A549 (cell line): ENCODE data around the gene PTGFRN. TPM values are rescaled to one million over a fixed set of nuclear protein-coding genes. Genes with fewer than 3 reads are reported as not detected.

Source experiments
- ATAC-seq, 2 experiments: fragments of 200-7000 bp in 1 of 2; fragments of >200 bp in 1 of 2; cut with Nextera tagmentation in 1 of 2; cut with Tn5 transposase in 1 of 2; 3 replicates each; pipeline versions ENCODE4 v1.8.0 to v1.9.1; 2018 to 2020; ENCODE audit warnings: mild to moderate bottlenecking in 1 of 2, moderate library complexity in 1 of 2
- CTCF ChIA-PET: fragments of 300-600 bp; sonication (Branson Sonifier 250); formaldehyde crosslinking; extraction: SDS; loops from one replicate; lab custom pipeline; 2021; ENCODE audit warnings: antibody characterized with exemption, inconsistent platforms; lab: Yijun Ruan, JAX
- POLR2A ChIA-PET: fragments of 350-600 bp; formaldehyde crosslinking; extraction: SDS; loops from one replicate; lab custom pipeline; 2021; ENCODE audit warnings: antibody characterized with exemption, inconsistent platforms; lab: Yijun Ruan, JAX
- DNase-seq, 2 experiments: peaks; one replicate each; pipeline versions ENCODE4 v3.0.0 to v3.0.0-alpha.2; 2011 to 2016; ENCODE audit warnings: low read depth in 1 of 2, low spot score in 1 of 2
- FAIRE-seq: peaks from 2 replicates; lab custom pipeline; 2011; peaks lifted over from hg19 to GRCh38; lab: Jason Lieb, UNC
- H3K27ac ChIP-seq, 2 experiments: fragments of >200 bp; sonication (Bioruptor Twin); formaldehyde crosslinking; 3 replicates each; pipeline ENCODE4 v1.5.1; 2016 to 2017
- H3K4me1 ChIP-seq: fragments of >200 bp; sonication (Bioruptor Twin); formaldehyde crosslinking; 3 replicates; pipeline ENCODE4 v1.6.1; 2016
- H3K4me2 ChIP-seq: fragments of >200 bp; sonication (Bioruptor Twin); formaldehyde crosslinking; 3 replicates; pipeline ENCODE4 v1.6.1; 2016
- H3K4me3 ChIP-seq: fragments of >200 bp; sonication (Bioruptor Twin); formaldehyde crosslinking; 3 replicates; pipeline ENCODE4 v1.5.1; 2016
- H3K9me3 ChIP-seq: fragments of >200 bp; sonication (Bioruptor Twin); formaldehyde crosslinking; 3 replicates; pipeline ENCODE4 v1.6.1; 2016
- CBX2 ChIP-seq: fragments of 200-600 bp; sonication (generic); IDR thresholded peaks from 2 replicates; pipeline ENCODE4 v1.6.1; 2016; ENCODE audit warnings: low read depth, mild to moderate bottlenecking, borderline replicate concordance
- CEBPB ChIP-seq, 2 experiments: fragments of >200 bp in 1 of 2; sonication (Bioruptor Twin) in 1 of 2; formaldehyde crosslinking in 1 of 2; IDR thresholded peaks; 2 replicates each; pipeline ENCODE4 v1.6.1; 2012 to 2016
- CHD4 ChIP-seq: fragments of 200-600 bp; sonication (generic); IDR thresholded peaks from 2 replicates; pipeline ENCODE4 v1.6.1; 2016; ENCODE audit warnings: antibody characterized with exemption, mild to moderate bottlenecking, borderline replicate concordance
- E2F6 ChIP-seq: IDR thresholded peaks from 2 replicates; pipeline ENCODE4 v1.6.1; 2012; ENCODE audit warnings: low read depth, borderline replicate concordance
- EHMT2 ChIP-seq: fragments of 200-600 bp; sonication (generic); IDR thresholded peaks from 2 replicates; pipeline ENCODE4 v1.6.1; 2016; ENCODE audit warnings: antibody characterized with exemption, low read depth, mild to moderate bottlenecking, moderate library complexity
- FOSB ChIP-seq: fragments of 250-450 bp; sonication (Bioruptor Pico); IDR thresholded peaks from 2 replicates; pipeline ENCODE4 v1.5.0; 2020; ENCODE audit warnings: mild to moderate bottlenecking, moderate library complexity
- FOSL2 ChIP-seq, 2 experiments: fragments of 450-650 bp in 1 of 2; fragments of >200 bp in 1 of 2; sonication (Bioruptor Twin) in 1 of 2; formaldehyde crosslinking; IDR thresholded peaks; 2 replicates each; pipeline versions ENCODE4 v1.5.0 to v1.6.1; 2016 to 2020; ENCODE audit warnings: mild to moderate bottlenecking in 1 of 2, moderate library complexity in 1 of 2
- HES2 ChIP-seq: fragments of >200 bp; sonication (Bioruptor Twin); formaldehyde crosslinking; IDR thresholded peaks from 2 replicates; pipeline ENCODE4 v1.6.1; 2016
- HOXB13 ChIP-seq: fragments of 250-450 bp; sonication (Bioruptor Pico); IDR thresholded peaks from 2 replicates; pipeline ENCODE4 v1.5.0; 2020; ENCODE audit warnings: low read depth, mild to moderate bottlenecking, moderate library complexity
- HOXB5 ChIP-seq: fragments of 250-450 bp; sonication (Bioruptor Pico); IDR thresholded peaks from 2 replicates; pipeline ENCODE4 v1.5.0; 2020; ENCODE audit warnings: mild to moderate bottlenecking, moderate library complexity
- JUN ChIP-seq, 2 experiments: fragments of >200 bp; sonication (Bioruptor Twin); formaldehyde crosslinking; IDR thresholded peaks; 2 replicates in 1 of 2; 3 replicates in 1 of 2; pipeline ENCODE4 v1.6.1; 2016 to 2017
- JUNB ChIP-seq: fragments of >200 bp; sonication (Bioruptor Twin); formaldehyde crosslinking; IDR thresholded peaks from 2 replicates; pipeline ENCODE4 v1.6.1; 2016
- KDM1A ChIP-seq: fragments of 200-600 bp; sonication (generic); IDR thresholded peaks from 2 replicates; pipeline ENCODE4 v1.6.1; 2016; ENCODE audit warnings: low read depth, mild to moderate bottlenecking
- KDM5A ChIP-seq: fragments of 200-600 bp; sonication (generic); IDR thresholded peaks from 2 replicates; pipeline ENCODE4 v1.6.1; 2016; ENCODE audit warnings: antibody characterized with exemption, mild to moderate bottlenecking
- MAFK ChIP-seq: fragments of 450-650 bp; IDR thresholded peaks from 2 replicates; pipeline ENCODE4 v1.6.1; 2014; ENCODE audit not compliant: partially characterized antibody
- RFX5 ChIP-seq: fragments of 450-650 bp; IDR thresholded peaks from 2 replicates; pipeline ENCODE4 v1.7.1; 2014; ENCODE audit warnings: antibody characterized with exemption, mild to moderate bottlenecking, moderate library complexity
- RNF2 ChIP-seq: fragments of 200-600 bp; sonication (generic); IDR thresholded peaks from 2 replicates; pipeline ENCODE4 v1.6.1; 2016; ENCODE audit warnings: low read depth, mild to moderate bottlenecking, antibody characterized with exemption, moderate library complexity, borderline replicate concordance
- SMC3 ChIP-seq: fragments of >200 bp; sonication (Bioruptor Twin); formaldehyde crosslinking; IDR thresholded peaks from 3 replicates; pipeline ENCODE4 v1.6.1; 2018; ENCODE audit warnings: inconsistent platforms
- SREBF2 ChIP-seq: fragments of 450-650 bp; IDR thresholded peaks from 2 replicates; pipeline ENCODE4 v1.6.1; 2014; ENCODE audit warnings: mild to moderate bottlenecking, moderate library complexity
- TFCP2L1 ChIP-seq: fragments of 250-450 bp; sonication (Bioruptor Pico); IDR thresholded peaks from 2 replicates; pipeline ENCODE4 v1.5.0; 2021; ENCODE audit warnings: mild to moderate bottlenecking
- TP53 ChIP-seq: fragments of 250-450 bp; sonication (Bioruptor Pico); IDR thresholded peaks from 2 replicates; pipeline ENCODE4 v1.5.0; 2021; ENCODE audit warnings: mild to moderate bottlenecking, moderate library complexity
- USF2 ChIP-seq: fragments of 450-650 bp; IDR thresholded peaks from 2 replicates; pipeline ENCODE4 v1.6.1; 2014; ENCODE audit warnings: antibody characterized with exemption
- ZC3H11A ChIP-seq: fragments of 450-650 bp; IDR thresholded peaks from 2 replicates; pipeline ENCODE4 v1.6.1; 2014; ENCODE audit warnings: antibody characterized with exemption, mild to moderate bottlenecking
- ZFP36 ChIP-seq: fragments of 450-650 bp; IDR thresholded peaks from 2 replicates; pipeline ENCODE4 v1.6.1; 2014; ENCODE audit warnings: borderline replicate concordance; ENCODE audit not compliant: partially characterized antibody
- ZSCAN20 ChIP-seq: fragments of 250-450 bp; sonication (Bioruptor Pico); IDR thresholded peaks from 2 replicates; pipeline ENCODE4 v1.8.0; 2022; ENCODE audit warnings: mild to moderate bottlenecking, moderate library complexity
- WGBS: methylation state at CpG from one replicate; pipeline ENCODE4 v1.1.6; 2017; ENCODE audit errors: missing lambda C conversion rate; 5-methylcytosine and 5-hydroxymethylcytosine counted together
- polyA plus RNA-seq, 4 experiments: library from polyadenylated mRNA; depleted of rRNA in 3 of 4; stranded (reverse); fragments of >200 nt; fragmentation: RNase III in 1 of 4; extraction: RNeasy Plus Mini Kit Qiagen cat#74134 plus additional on column Dnase treatment in 1 of 4; gene quantifications; 2 replicates in 3 of 4; 3 replicates in 1 of 4; pipeline ENCODE4 v1.2.3, GENCODE V29; 2011 to 2017
- TF ChIP-seq, protein P1 (sequence below): fragments of 250-450 bp; sonication (Bioruptor Pico); IDR thresholded peaks from 2 replicates; pipeline ENCODE4 v1.5.0; 2021; ENCODE audit warnings: mild to moderate bottlenecking, moderate library complexity, borderline replicate concordance
- TF ChIP-seq, protein P2 (sequence below): fragments of 250-450 bp; sonication (Bioruptor Pico); IDR thresholded peaks from 2 replicates; pipeline ENCODE4 v1.5.0; 2020; ENCODE audit warnings: low read depth, mild to moderate bottlenecking, moderate library complexity
- TF ChIP-seq, protein P3 (sequence below): fragments of >200 bp; sonication (Bioruptor Twin); formaldehyde crosslinking; IDR thresholded peaks from 3 replicates; pipeline ENCODE4 v1.5.1; 2016

Gene PTGFRN
- polyA plus RNA-seq, 2 of the 4 experiments (the other 2 are of a cell fraction): 17.4 to 39.0 TPM

DNA sequence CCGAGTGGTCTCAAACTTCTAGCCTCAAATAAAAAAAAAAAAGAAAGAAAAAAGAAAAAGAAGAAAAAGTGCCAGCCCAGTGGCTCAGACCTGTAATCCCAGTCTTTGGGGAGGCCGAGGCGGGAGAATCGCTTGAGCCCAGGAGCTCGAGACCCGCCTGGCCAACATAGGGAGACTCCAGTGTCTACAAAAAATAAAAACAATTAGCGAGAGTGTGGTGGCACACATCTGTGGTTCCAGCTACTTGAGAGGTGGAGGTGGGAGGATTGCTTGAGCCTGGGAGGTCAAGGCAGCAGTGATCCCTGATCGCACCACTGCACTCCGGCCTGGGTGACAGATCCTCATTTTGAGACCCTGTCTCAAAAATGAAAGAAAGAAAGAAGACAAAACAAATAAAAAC lies 1.4 kb upstream of the PTGFRN start:
- no peak overlapping the region for H3K27ac ChIP-seq
- no peak overlapping the region for H3K4me2 ChIP-seq
- ChIA-PET CTCF (no interaction called here), POLR2A (no interaction called here)
- no peak overlapping the region for H3K4me3 ChIP-seq
- FAIRE-seq (no peak), DNase-seq (no peak), ATAC-seq (no peak)
- peaks cover 16% of the 10 kb centered on the region for H3K4me1 ChIP-seq
- WGBS: 91% methylated on average over 9 of the region's 9 CpGs
- TF ChIP-seq TFCP2L1 (CRISPR knock-in tag) (no peak), SMC3 (no peak), MAFK (no peak), CHD4 (no peak), CBX2 (no peak), EHMT2 (no peak), ZC3H11A (no peak), TP53 (no peak), RNF2 (no peak), KDM5A (no peak), HOXB13 (CRISPR knock-in tag) (no peak), ZSCAN20 (no peak), HES2 (no peak), RFX5 (no peak), KDM1A (no peak), FOSB (CRISPR knock-in tag) (no peak), SREBF2 (no peak)
- TF ChIP-seq, protein P1, sequence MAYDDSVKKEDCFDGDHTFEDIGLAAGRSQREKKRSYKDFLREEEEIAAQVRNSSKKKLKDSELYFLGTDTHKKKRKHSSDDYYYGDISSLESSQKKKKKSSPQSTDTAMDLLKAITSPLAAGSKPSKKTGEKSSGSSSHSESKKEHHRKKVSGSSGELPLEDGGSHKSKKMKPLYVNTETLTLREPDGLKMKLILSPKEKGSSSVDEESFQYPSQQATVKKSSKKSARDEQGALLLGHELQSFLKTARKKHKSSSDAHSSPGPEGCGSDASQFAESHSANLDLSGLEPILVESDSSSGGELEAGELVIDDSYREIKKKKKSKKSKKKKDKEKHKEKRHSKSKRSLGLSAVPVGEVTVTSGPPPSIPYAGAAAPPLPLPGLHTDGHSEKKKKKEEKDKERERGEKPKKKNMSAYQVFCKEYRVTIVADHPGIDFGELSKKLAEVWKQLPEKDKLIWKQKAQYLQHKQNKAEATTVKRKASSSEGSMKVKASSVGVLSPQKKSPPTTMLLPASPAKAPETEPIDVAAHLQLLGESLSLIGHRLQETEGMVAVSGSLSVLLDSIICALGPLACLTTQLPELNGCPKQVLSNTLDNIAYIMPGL (CRISPR knock-in tag): no peak
- TF ChIP-seq, all 56 proteins: peak for 0
- H3K9me3 ChIP-seq: no peaks in the 10 kb centered on the region

GRCh38 chr1:116908820-116909511 lies 750 bp upstream of the PTGFRN start:
- no peak for DNase-seq
- Histone ChIP-seq H3K9me3 (no peaks in the 10 kb centered on the region), H3K4me2 (peak overlapping the region; percentile 85), H3K4me1 (peaks cover 16% of the 10 kb centered on the region), H3K4me3 (peak overlapping the region; percentile 80), H3K27ac (peak overlapping the region; percentile 84 to 99; a peak in 5 of 6 replicates)
- POLR2A ChIA-PET: interaction anchor here (0.6 kb wide), 1 partner anchor 243 kb away, joined by 3 read pairs; no protein-coding TSS in a partner anchor
- WGBS: 87% methylated on average over 13 of the region's 13 CpGs
- no peak for FAIRE-seq
- ATAC-seq: no peak; a peak in 2 of 6 replicates
- CTCF ChIA-PET: no interaction called here
- TF ChIP-seq EHMT2 (no peak), HOXB5 (CRISPR knock-in tag) (no peak), JUN (IDR thresholded peaks at IDR 0.05) (no peak), USF2 (no peak), JUNB (no peak), FOSL2 (IDR thresholded peaks at IDR 0.05) (no peak), FOSL2 (CRISPR knock-in tag; IDR thresholded peaks at IDR 0.05) (no peak), CEBPB (IDR thresholded peaks at IDR 0.05) (no peak), KDM5A (no peak), E2F6 (no peak), SREBF2 (no peak), ZFP36 (no peak)
- TF ChIP-seq, protein P2, sequence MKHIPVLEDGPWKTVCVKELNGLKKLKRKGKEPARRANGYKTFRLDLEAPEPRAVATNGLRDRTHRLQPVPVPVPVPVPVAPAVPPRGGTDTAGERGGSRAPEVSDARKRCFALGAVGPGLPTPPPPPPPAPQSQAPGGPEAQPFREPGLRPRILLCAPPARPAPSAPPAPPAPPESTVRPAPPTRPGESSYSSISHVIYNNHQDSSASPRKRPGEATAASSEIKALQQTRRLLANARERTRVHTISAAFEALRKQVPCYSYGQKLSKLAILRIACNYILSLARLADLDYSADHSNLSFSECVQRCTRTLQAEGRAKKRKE (CRISPR knock-in tag): no peak
- TF ChIP-seq, protein P3, sequence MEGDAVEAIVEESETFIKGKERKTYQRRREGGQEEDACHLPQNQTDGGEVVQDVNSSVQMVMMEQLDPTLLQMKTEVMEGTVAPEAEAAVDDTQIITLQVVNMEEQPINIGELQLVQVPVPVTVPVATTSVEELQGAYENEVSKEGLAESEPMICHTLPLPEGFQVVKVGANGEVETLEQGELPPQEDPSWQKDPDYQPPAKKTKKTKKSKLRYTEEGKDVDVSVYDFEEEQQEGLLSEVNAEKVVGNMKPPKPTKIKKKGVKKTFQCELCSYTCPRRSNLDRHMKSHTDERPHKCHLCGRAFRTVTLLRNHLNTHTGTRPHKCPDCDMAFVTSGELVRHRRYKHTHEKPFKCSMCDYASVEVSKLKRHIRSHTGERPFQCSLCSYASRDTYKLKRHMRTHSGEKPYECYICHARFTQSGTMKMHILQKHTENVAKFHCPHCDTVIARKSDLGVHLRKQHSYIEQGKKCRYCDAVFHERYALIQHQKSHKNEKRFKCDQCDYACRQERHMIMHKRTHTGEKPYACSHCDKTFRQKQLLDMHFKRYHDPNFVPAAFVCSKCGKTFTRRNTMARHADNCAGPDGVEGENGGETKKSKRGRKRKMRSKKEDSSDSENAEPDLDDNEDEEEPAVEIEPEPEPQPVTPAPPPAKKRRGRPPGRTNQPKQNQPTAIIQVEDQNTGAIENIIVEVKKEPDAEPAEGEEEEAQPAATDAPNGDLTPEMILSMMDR: no peak
